ENCODE data around the gene CDKN2A.
A peak's percentile ranks its signal among the peaks of the same experiment; 100 is the strongest.

CDKN2A gene

DNA sequence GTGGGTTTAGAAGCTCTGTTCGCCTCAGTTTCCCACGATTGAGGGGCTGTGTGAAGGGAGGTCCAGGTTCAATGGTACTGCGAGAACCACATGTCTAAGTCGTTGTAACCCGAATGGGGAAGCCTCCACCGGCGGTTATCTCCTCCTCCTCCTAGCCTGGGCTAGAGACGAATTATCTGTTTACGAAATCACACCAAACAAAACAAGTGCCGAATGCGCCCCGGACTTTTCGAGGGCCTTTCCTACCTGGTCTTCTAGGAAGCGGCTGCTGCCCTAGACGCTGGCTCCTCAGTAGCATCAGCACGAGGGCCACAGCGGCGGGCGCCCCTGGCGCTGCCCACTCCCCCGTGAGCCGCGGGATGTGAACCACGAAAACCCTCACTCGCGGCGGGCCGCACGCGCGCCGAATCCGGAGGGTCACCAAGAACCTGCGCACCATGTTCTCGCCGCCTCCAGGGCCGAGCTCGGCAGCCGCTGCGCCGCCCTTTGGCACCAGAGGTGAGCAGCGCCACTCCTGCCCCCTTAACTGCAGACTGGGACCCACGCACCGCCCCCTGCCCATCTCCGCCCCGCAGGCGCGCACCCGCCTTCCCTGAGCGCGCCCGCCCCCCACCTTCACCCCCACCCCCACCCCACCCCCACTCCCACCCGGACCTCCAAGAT is at the start of gene CDKN2A:
CDKN2A (minus strand) TSS at position 500 of the 663 bp plus-strand sequence.
- DNase-seq, result no peak

GRCh38 chr9:22043928-22044327 is 49.7 kb upstream of the CDKN2A start:
- no peak for DNase-seq

DNA sequence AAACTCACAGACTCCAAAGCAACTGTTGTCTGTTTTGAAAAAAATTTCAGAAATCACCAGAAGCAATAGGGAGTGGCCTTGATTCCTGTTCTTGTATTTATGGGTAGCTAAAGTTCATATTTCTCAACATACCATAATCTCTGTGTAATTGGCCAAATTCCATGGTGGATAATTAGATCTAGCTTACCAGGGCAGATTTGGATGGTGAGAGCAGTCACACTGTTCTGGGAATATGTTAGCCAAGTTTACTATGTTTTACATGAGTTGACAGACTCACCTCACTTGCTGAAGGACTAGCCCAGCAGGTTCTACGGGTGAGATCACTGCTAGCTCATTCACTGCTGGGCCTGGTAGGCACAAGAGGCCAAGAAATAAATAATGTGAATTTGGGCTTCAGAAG is 47.6 kb upstream of the CDKN2A start:
- no peak for DNase-seq

- no peak for DNase-seq
Observed at GRCh38 chr9:22041344-22041743, 47.2 kb upstream of the CDKN2A start.

- DNase-seq, result peak; percentile 75
Observed at GRCh38 chr9:22040760-22041159, 46.6 kb upstream of the CDKN2A start.

DNA sequence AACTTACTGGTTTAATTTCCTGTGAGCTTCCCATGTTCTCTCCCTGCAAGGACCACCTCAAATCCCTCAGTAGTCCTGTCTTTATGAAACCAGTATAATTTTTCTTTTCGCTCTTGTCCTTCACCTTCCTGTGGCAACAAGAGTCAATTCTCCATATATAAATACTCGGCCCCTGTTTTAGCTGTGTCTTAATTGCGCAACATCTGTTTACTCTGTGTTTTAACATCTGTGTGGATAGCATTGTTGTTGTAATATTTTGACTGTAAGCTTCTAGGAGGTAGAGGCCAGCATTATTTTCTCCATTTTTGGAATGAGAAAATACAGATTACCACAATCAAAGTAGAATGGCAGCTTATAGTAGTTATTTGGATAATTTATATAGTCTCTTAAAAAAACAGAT is 45.1 kb upstream of the CDKN2A start:
- no peak for DNase-seq

GRCh38 chr9:22037954-22038690 is 43.9 kb upstream of the CDKN2A start:
- no peak for DNase-seq

- DNase-seq, result no peak
Observed at GRCh38 chr9:22036866-22037626, 42.9 kb upstream of the CDKN2A start.

GRCh38 chr9:22035591-22036011 is 41.4 kb upstream of the CDKN2A start:
- DNase-seq, result no peak

DNA sequence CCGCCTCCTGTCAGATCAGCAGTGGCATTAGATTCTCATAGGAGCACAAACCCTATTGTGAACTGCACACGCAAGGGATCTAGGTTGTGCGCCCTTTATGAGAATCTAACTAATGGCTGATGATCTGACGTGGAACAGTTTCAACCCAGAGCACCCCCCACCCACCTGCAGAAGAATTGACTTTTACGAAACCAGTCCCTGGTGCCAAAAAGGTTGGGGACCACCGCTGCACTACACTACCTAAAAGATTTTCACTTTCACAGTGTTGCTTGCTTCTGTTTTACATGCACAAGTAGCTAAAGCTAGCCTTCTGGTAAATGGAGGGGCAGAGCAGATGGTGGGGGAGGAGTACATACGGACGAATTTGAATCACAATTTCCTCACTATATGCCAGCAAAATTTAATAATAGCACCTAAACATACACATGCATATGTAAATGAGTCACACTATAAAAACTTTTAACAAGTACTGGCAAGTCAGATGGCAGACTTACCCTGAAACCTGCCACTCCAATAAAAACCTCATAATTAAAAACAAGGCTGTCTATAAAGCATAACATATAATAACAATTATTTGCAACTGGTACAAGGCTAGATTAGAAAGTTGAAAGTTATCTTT is 38.9 kb upstream of the CDKN2A start:
- no peak for DNase-seq

- no peak for DNase-seq
Observed at GRCh38 chr9:22031655-22032411, 37.6 kb upstream of the CDKN2A start.

DNA sequence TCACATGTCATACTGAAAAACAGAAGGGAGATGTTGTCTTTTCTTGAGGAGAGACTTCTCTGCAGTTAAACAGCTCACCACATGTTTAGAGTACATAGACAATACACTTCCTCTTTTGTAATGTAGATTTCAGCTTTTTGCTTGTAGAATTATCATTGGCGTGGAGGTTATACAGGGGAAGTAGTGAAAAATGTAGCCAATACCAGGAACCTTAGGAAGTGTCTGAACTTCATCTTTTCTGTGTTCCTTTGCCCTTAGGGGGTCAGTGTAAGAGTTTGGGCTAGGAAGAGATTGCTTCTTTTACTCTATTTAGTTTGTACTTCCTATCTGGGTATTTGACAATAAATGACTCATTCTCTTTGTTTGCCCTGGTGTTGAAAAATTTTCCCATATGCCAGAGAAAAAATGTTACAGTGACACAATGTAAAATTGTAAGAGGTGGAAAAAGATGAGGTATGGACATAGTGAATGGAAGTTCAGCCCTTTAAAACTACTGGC is 36.0 kb upstream of the CDKN2A start:
- peak; percentile 46 for DNase-seq

DNA sequence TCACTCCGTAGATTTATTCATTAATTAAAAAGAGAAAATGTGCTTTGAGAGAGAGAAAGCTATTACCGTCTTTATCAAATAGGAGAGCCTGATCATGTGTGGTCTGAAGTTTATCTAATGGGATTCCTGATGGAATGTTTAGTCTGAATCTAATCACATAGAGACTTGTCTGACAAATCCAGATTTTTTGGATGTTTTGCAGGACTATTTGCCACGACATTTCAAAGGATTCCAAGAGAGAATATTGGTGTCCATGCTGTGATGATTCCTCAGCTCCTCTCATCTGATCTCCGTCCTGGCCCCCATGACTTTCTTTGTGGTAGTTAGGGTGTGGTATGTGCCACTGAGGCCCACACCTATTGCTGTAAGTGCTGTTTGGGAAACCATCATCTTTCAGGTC is 35.0 kb upstream of the CDKN2A start:
- DNase-seq, result no peak

DNA sequence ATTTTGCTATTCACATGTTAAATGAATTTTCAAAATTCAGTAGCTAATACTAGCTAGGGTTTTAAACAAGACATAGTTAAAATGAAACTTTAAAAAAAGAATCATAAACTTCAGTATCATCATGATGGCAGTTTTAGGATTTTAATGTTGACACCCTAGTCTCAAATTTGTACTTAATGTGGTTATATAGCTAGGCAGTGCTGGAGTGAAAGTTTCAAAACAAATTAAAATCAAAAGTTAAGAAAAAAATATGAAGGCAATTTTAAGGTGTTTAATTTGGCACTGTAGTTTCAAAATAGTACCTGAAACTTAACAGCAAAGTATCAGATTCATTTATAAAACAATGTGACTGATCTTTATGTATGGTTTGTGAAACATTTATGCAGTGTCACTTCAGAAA is 34.2 kb upstream of the CDKN2A start:
- DNase-seq, result no peak

GRCh38 chr9:22026696-22027095 is 32.5 kb upstream of the CDKN2A start:
- no peak for DNase-seq

GRCh38 chr9:22022396-22022795 is 28.2 kb upstream of the CDKN2A start:
- DNase-seq, result no peak

- DNase-seq, result peak; percentile 51
Observed at GRCh38 chr9:22010866-22011625, 16.9 kb upstream of the CDKN2A start.

- no peak for DNase-seq
Observed at GRCh38 chr9:22009506-22009867, 15.3 kb upstream of the CDKN2A start.

DNA sequence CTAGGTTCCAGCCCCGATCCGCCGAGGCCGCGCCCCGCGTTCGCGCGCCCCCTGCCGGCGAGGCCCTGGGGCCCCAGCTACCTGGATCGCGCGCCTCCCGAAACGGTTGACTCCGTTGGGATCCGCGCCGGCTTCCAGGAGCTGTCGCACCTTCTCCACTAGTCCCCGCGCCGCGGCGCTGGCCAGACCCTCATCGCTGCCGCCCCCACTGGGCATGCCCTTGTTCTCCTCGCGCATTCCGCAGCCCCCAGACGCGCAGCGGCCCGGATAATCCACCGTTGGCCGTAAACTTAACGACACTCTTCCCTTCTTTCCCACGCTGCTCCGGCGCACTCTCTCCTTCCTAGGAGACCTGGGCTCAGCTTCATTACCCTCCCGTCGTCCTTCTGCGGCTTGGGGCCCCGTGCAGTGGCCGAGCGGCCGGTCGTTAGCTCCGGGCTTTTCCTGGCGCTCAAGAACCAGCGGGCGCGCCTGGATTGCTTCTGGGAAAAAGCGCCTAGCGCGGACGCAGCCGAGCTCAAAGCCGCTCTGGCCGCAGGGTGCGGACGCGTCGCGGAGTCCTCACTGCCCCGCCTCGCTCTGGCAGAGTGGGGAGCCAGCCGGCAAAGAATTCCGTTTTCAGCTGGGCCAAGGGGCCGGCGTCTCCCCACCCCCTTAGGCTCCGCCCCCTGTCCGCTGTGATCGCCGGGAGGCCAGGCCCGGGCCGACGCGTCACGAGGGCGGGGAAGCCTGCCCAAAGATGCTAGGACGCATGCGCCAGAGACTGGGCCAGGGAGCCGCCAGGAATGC is 14.7 kb upstream of the CDKN2A start, which contains the start of gene CDKN2B:
CDKN2B (minus strand) TSS at position 589 of the 789 bp plus-strand sequence; CDS start at position 237, 352 bp downstream.
- DNase-seq, result peak; percentile 94

- no peak for DNase-seq
Observed at GRCh38 chr9:22008384-22008716, 14.2 kb upstream of the CDKN2A start.

All from fibroblast of upper back skin (primary cell).